Spleen (tissue), 11 donors: ENCODE measurements around the gene RASSF5. TPM values are rescaled to one million over a fixed set of nuclear protein-coding genes. Genes with fewer than 3 reads are reported as not detected.

Source experiments
- DNase-seq: peaks from one replicate; pipeline ENCODE4 v3.0.0-alpha.2; 2020
- H3K27ac ChIP-seq, 8 donors: fragments of 200-600 bp; sonication (generic) in 7 of 8; 1 replicate in 4 of 8; 2 replicates in 4 of 8; pipeline versions ENCODE4 v1.5.0 to v1.8.0; 2016 to 2021; ENCODE audit warnings: inconsistent platforms in 4 of 8, mild to moderate bottlenecking in 4 of 8, moderate library complexity in 1 of 8
- H3K27me3 ChIP-seq, 7 donors: fragments of 200-600 bp; sonication (generic) in 6 of 7; replicated peaks in 1 of 7; 1 replicate in 4 of 7; 2 replicates in 3 of 7; pipeline versions ENCODE4 v1.5.0 to v1.8.0; 2016 to 2021; ENCODE audit warnings: inconsistent platforms in 3 of 7, mild to moderate bottlenecking in 1 of 7
- H3K36me3 ChIP-seq, 6 donors: fragments of 200-600 bp; sonication (generic) in 5 of 6; 1 replicate in 4 of 6; 2 replicates in 2 of 6; pipeline versions ENCODE4 v1.5.0 to v1.8.0; 2016 to 2021; ENCODE audit warnings: inconsistent platforms in 2 of 6
- H3K4me1 ChIP-seq, 6 donors: fragments of 200-600 bp; sonication (generic) in 5 of 6; 1 replicate in 3 of 6; 2 replicates in 3 of 6; pipeline versions ENCODE4 v1.5.0 to v1.8.0; 2016 to 2021; ENCODE audit warnings: inconsistent platforms in 3 of 6
- H3K4me3 ChIP-seq, 8 donors: fragments of 200-600 bp; sonication (generic) in 7 of 8; 1 replicate in 4 of 8; 2 replicates in 4 of 8; pipeline versions ENCODE4 v1.5.0 to v1.8.0; 2016 to 2021; ENCODE audit warnings: inconsistent platforms in 4 of 8, mild to moderate bottlenecking in 4 of 8, moderate library complexity in 2 of 8
- H3K9me3 ChIP-seq, 8 donors: fragments of 200-600 bp; sonication (generic) in 7 of 8; 1 replicate in 4 of 8; 2 replicates in 4 of 8; pipeline versions ENCODE4 v1.5.0 to v1.8.0; 2016 to 2021; ENCODE audit warnings: inconsistent platforms in 4 of 8
- CTCF ChIP-seq, 11 experiments: fragments of 200-600 bp in 7 of 11; fragments of 450-650 bp in 4 of 11; sonication (generic) in 4 of 11; IDR thresholded peaks in 8 of 11; conservative IDR thresholded peaks in 3 of 11; 1 replicate in 7 of 11; 2 replicates in 4 of 11; pipeline versions ENCODE4 v1.4.0 to v1.8.0; 2016 to 2021; ENCODE audit warnings: antibody characterized with exemption in 11 of 11, inconsistent platforms in 4 of 11, mild to moderate bottlenecking in 1 of 11
- POLR2A ChIP-seq, 3 donors: fragments of 450-650 bp; IDR thresholded peaks; one replicate each; pipeline ENCODE4 v1.5.1; 2017; ENCODE audit warnings: antibody characterized with exemption in 3 of 3, mild to moderate bottlenecking in 1 of 3
- POLR2AphosphoS5 ChIP-seq, 3 donors: sonication (generic); formaldehyde crosslinking; IDR thresholded peaks; one replicate each; pipeline ENCODE4 v1.5.1; 2017; ENCODE audit warnings: antibody characterized with exemption in 3 of 3
- WGBS, 5 donors: extraction: QIAGEN DNeasy Blood & Tissue Kit in 3 of 5; methylation state at CpG; one replicate each; pipeline versions ENCODE4 v1.1.5 to v1.1.7; 2013 to 2018; 5-methylcytosine and 5-hydroxymethylcytosine counted together
- intact Hi-C: fragments of 100-400 bp; cut with DNase I; formaldehyde crosslinking; loops from one replicate; pipeline ENCODE4 v1.15.0; 2023; ENCODE audit warnings: low total_unique reads
- polyA plus RNA-seq, 3 donors: library from polyadenylated mRNA; stranded (reverse); fragments of 200-250 nt; gene quantifications; one replicate each; pipeline ENCODE4 v1.2.1, GENCODE V29; 2013
- total RNA-seq, 7 donors: library from RNA; depleted of rRNA in 3 of 7; stranded (reverse); fragments of >200 nt in 3 of 7; fragmentation: NEBNext Ultra II Directional in 4 of 7; extraction: Animal tissue kit (Norgen Biotek cat#: 25700) in 4 of 7; gene quantifications; one replicate each; pipeline versions ENCODE4 v1.1.0 to v1.2.1, GENCODE V29; 2016 to 2021
- donor health status: healthy with polysubstance abuse.
- donor health status: DM: no; HTN: no; CAD: no; lungs with moderate emphysema.
- donor health status: DM: no; HTN: no; CAD: no.
- donor health status: Bipolar disorder and iron deficiency.
- donor health status: healthy.
- donor health status: DM: no; HTN: no; CAD: no.
- donor health status: DM: yes; HTN: yes; CAD: no.

The RASSF5 gene
- total and polyA plus RNA-seq, 10 donors, result 32.2 to 168 (median 127) TPM

GRCh38 chr1:206461602-206462455 is 45.5 kb upstream of the RASSF5 start:
- H3K4me3 ChIP-seq, result no peak overlapping the region
- intact Hi-C loops, result no loop called here
- H3K36me3 ChIP-seq, result peaks cover 0 to 73% (median 9%) of the 10 kb centered on the region in 6 donors
- H3K4me1 ChIP-seq, result peaks cover 6 to 54% (median 25%) of the 10 kb centered on the region in 6 donors
- peak overlapping the region in 4 of 8 donors; percentile 11 to 66 (median 28) for H3K27ac ChIP-seq
- TF ChIP-seq POLR2AphosphoS5 (IDR thresholded peaks at IDR 0.05) (no peak), POLR2A (IDR thresholded peaks at IDR 0.05) (no peak), CTCF (IDR thresholded peaks at IDR 0.05 in 8 of 11, conservative IDR thresholded peaks at IDR 0.05 in 3 of 11) (peak; percentile 51 to 91 (median 81))
- peak; percentile 18 for DNase-seq
- 60 to 74% (median 73%) methylated on average over 9 of the region's 9 CpGs for WGBS, 5 donors
- H3K9me3 ChIP-seq, result no peaks in the 10 kb centered on the region
- no peaks in the 10 kb centered on the region for H3K27me3 ChIP-seq

GRCh38 chr1:206463137-206463536 is 44.2 kb upstream of the RASSF5 start:
- WGBS, 5 donors, result 65 to 78% (median 70%) methylated on average over 1 of the region's 1 CpG
- H3K36me3 ChIP-seq, result peaks cover 0 to 60% (median 9%) of the 10 kb centered on the region in 6 donors

GRCh38 chr1:206463911-206464310 is 43.4 kb upstream of the RASSF5 start:
- Histone ChIP-seq H3K4me1 (peaks cover 8 to 64% (median 36%) of the 10 kb centered on the region in 6 donors), H3K27me3 (no peaks in the 10 kb centered on the region), H3K36me3 (peaks cover 0 to 52% (median 5%) of the 10 kb centered on the region in 6 donors), H3K27ac (peak overlapping the region in 2 of 8 donors; percentile 55 to 79), H3K9me3 (no peaks in the 10 kb centered on the region), H3K4me3 (no peak overlapping the region)
- 92 to 97% (median 96%) methylated on average over 8 of the region's 8 CpGs for whole genome bisulfite sequencing, 5 donors
- peak in 1 of 3 donors; percentile 19 for TF ChIP-seq POLR2AphosphoS5 (IDR thresholded peaks at IDR 0.05)
- TF ChIP-seq CTCF (IDR thresholded peaks at IDR 0.05 in 8 of 11, conservative IDR thresholded peaks at IDR 0.05 in 3 of 11), result no peak
- DNase-seq, result peak; percentile 58
- intact Hi-C loops, result no loop called here

More at GRCh38 chr1:206463137-206463536, 44.2 kb upstream of the RASSF5 start:
- Histone ChIP-seq H3K4me3 (no peak overlapping the region), H3K27ac (no peak overlapping the region), H3K27me3 (no peaks in the 10 kb centered on the region), H3K9me3 (no peaks in the 10 kb centered on the region), H3K4me1 (peaks cover 8 to 56% (median 28%) of the 10 kb centered on the region in 6 donors)
- TF ChIP-seq POLR2AphosphoS5 (IDR thresholded peaks at IDR 0.05) (no peak), CTCF (IDR thresholded peaks at IDR 0.05 in 8 of 11, conservative IDR thresholded peaks at IDR 0.05 in 3 of 11) (no peak), POLR2A (IDR thresholded peaks at IDR 0.05) (no peak)
- peak; percentile 18 for DNase-seq
- intact Hi-C loops, result no loop called here

- intact Hi-C loops, result no loop called here
- 55 to 69% (median 60%) methylated on average over 4 of the region's 4 CpGs for WGBS, 5 donors
- Histone ChIP-seq H3K27me3 (no peaks in the 10 kb centered on the region), H3K27ac (peak overlapping the region in 4 of 8 donors; percentile 6 to 79 (median 32)), H3K4me1 (peaks cover 13 to 70% (median 42%) of the 10 kb centered on the region in 6 donors), H3K4me3 (no peak overlapping the region), H3K36me3 (peaks cover 0 to 46% (median 3%) of the 10 kb centered on the region in 6 donors), H3K9me3 (no peaks in the 10 kb centered on the region)
- DNase-seq, result peak; percentile 14
- no peak for TF ChIP-seq POLR2A (IDR thresholded peaks at IDR 0.05)
- TF ChIP-seq CTCF (IDR thresholded peaks at IDR 0.05 in 8 of 11, conservative IDR thresholded peaks at IDR 0.05 in 3 of 11), result no peak
- TF ChIP-seq POLR2AphosphoS5 (IDR thresholded peaks at IDR 0.05), result no peak
These were observed 42.8 kb upstream of the RASSF5 start for GRCh38 chr1:206464456-206464964.
